Daoy (cell line): Measurements from ENCODE around the gene MCC. TPM values are rescaled to one million over a fixed set of nuclear protein-coding genes. Genes with fewer than 3 reads are reported as not detected.

ENCODE experiments used
- DNase-seq: peaks from one replicate; pipeline ENCODE4 v3.0.0-alpha.2; 2015; ENCODE audit warnings: low read depth
- total RNA-seq: library from RNA; depleted of rRNA; stranded (reverse); fragments of >200 nt; shearing (Covaris generic); gene quantifications from 2 replicates; pipeline ENCODE4 v1.2.3, GENCODE V29; 2014

MCC gene
- total RNA-seq, 1 experiment from 2014 or later, result 11.8 TPM

DNA sequence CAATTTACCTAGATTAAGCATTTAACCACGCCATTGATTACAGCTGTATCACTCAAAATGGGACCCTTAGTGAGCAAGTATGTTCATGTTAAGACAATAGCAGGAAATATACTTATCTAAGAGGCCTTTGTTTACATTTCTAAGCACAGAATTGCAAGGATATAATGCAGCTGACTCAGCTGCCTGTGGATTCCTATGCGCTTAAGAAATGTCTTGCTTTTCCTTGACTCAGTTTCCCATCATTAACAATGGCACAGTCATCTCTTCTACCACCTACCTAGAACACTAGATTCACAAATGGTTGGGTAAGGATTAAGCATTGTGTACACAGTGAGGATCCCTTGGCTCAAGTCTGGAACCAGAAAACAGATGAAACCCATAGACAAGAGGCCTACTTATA lies 217.2 kb downstream of the MCC start:
- no peak for DNase-seq

- DNase-seq, result no peak
Measured at GRCh38 chr5:113270086-113270485, 218.2 kb downstream of the MCC start.

DNA sequence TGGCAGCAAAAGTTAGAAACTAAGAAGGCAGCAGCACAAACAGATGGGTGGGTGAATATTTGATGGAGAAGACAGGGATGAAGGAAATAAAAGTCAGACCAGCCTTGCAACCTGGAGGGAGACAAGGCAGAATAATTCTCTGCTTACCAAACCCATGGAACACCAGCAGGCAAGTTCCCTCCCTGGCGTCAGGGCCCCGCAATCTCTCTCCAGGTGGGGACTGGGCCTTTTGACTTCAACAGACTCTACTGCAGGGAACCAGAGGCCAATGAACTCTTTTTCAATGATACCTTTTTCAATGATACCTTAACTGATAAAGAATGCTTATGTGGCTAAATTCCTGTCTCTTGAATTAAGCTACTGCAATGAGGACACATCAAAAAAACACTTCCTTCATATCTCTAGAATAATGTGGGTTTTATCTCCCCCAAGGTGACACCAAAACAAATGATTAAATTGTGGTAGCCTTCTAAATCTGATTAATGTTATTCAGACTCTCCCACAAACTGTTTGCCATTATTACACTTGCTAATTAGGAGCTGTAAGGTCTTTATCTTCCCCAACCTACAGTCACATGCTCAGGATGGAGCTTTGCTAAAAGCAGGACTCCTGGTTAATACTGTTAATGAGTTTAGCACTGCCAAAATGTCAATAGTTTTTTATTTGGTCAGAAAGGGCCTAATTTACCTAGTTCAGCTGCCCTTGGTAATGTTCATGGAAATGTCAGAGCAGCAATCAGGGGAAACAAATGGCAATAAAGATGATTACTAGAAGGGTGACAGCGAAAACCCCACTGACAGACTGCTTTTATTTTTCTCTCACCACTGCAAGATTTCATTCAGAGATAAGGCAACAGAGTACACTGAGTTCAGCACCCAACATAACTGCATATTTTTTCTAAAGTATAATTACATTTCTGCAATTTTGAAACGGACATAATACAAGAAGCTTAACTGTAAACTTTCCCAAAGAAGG lies 218.9 kb downstream of the MCC start:
- DNase-seq, result no peak

- DNase-seq, result no peak
Measured at GRCh38 chr5:113268232-113268631, 220.0 kb downstream of the MCC start.

GRCh38 chr5:113267361-113267900 lies 220.8 kb downstream of the MCC start:
- DNase-seq, result no peak

DNA sequence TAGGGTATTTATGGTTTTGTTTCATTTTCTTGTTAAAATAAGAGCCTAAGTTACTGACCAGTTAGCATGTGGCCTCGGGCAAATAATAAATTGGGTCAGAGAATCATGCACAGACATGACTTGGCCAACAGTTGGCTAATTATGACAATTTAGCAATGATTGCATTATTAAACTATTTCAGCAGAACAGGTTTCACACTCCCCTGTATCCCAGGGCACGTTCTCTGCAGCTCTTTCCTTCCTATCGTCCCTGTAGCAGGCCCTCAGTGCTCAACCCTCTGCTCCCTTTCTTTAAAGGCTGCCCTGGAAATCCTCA lies 221.4 kb downstream of the MCC start:
- DNase-seq, result no peak

DNA sequence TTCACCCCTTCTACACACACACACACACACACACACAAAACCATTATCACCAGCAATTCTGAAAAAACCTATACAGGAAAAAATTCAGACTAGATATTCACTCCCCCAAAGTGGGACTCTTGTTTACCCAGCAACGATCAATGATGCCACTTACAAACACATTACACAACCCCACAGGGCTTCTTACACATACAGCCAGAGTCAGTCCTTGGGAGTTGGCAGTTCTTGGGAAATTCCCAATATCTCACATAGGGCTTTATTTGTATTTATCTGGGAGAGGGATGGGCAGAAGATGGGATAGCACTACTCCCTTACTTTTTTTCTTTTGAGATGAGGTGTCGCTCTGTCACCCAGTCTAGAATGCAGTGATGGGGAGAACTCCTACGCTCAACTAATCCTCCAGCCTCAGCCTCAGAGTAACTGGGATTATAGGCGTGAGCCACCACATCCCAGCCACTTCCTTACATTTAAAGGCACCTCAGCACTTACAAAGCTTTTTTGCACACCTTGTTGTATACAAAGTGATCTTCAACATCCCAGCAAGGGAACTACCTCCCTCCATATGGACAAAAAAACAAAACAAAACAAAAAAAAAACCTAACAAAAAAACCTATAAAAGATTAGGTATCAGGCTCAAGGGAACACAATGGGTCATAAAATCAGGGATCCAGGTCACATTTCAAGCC lies 221.9 kb downstream of the MCC start:
- peak; percentile 17 for DNase-seq

GRCh38 chr5:113265190-113265589 lies 223.1 kb downstream of the MCC start:
- DNase-seq, result no peak

GRCh38 chr5:113264046-113264445 lies 224.2 kb downstream of the MCC start:
- DNase-seq, result no peak

DNA sequence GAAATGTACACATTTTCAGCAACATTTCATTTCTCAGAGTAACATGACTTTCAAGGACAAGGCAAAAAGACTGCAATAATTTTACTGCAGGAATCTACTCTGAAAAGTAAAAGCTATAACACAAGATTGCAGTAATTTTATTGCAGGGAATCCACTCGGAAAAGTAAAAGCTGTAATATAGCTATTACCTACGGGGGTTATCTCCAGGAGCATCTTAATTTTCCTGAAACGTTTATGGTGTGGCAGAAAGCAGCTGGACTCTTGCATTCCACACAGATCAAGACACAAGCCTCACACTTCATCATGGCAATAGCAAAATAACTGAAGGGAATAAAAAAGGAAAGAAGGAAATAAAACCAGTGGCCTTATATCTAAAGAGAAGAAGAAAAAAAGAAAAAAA lies 224.7 kb downstream of the MCC start:
- no peak for DNase-seq

- DNase-seq, result no peak
Measured at GRCh38 chr5:113262674-113263073, 225.6 kb downstream of the MCC start.

DNA sequence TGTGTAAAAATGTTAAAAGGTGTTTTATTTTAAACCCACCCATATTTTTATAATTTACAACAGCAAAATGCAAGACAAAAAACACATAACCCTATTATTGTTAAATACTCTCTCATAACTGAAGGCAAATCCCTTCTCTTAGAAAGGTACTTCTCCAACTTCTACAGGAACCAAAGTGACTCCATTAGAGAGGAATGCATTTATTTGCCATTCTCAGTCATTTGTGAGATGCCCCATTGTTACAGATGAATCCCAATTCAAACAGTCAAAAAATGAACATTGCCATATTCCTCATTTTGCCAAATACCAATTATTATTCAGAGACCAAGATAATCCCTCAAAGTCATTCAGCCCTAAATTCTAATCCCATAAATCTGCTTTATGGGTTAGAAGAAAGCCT lies 229.2 kb downstream of the MCC start:
- no peak for DNase-seq

GRCh38 chr5:113257545-113257944 lies 230.7 kb downstream of the MCC start:
- no peak for DNase-seq

DNA sequence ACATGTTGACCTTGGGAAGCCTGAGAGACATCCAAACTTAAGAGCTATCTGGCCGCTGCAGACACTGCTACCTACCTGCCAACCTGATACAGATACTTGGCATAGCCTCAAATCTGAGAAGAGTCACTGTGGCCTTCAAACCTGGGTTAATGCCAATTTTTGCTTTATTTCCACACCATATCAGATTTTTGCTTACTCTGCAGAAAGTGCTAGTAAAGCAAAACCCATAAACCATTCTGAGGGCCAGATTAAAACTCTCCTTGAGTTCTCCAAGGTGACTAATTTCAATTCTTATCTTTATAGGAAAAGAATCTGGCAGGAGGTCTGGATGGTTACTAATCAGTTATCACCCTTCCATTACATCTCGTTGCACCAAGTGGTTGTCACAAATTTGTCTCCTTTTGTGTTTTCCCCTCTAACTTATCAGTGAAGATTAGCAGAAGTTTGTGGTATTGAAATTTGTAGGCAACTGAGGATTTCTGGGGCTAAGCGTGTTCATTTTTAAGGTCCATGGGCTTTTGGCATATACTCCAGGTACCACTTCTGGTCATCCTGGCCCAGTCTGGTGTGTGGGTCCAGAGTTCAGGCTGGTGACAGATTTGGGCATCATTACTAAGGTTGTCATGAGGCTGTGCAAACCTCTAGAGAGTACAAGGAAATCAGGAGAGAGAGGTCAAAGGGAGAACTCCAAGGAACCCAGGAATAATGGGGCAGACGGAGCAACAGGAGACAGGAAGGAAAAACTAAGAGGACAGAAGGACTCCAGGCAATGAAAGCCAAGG lies 231.4 kb downstream of the MCC start:
- no peak for DNase-seq

- no peak for DNase-seq
Measured at GRCh38 chr5:113255579-113256386, 232.5 kb downstream of the MCC start.

- DNase-seq, result no peak
Measured at GRCh38 chr5:113255105-113255504, 233.1 kb downstream of the MCC start.

DNA sequence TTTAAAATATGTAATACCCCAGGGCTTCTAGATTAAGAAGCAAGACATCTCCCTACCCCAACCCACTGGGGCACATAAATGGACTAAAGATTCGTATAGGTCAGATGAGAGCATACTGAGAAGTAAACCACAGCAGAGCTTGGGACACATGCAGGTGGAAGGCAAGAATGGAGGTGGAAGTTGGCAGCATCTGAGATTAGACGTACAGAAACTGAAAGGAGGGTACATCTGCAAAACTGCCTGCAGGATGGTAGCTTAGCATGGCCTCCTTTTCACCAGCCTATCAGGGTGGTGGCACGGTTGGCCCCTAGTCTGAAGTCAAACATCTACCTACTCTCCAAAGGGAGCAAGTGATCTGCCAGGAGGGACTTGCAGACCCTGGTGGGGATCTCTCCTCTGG lies 235.2 kb downstream of the MCC start:
- no peak for DNase-seq

DNA sequence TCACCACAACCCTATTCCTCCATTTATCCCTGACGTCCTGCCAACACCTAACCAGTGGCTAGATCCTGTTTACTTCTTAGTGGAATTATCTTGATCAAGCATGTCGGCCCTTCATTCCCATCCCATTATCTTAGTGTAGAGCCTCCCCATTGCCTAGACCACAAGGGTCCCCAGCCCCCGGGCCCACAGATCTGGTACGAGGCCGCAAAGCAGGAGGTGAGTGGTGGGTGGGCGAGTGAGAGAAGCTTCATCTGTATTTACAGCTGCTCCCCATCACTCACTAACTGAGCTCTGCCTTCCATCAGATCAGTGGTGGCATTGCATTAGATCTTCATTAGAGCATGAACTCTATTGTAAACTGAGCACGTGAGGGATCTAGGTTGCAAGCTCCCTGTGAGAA lies 236.2 kb downstream of the MCC start:
- DNase-seq, result no peak

- DNase-seq, result peak; percentile 74
Measured at GRCh38 chr5:113250341-113250953, 237.8 kb downstream of the MCC start.

DNA sequence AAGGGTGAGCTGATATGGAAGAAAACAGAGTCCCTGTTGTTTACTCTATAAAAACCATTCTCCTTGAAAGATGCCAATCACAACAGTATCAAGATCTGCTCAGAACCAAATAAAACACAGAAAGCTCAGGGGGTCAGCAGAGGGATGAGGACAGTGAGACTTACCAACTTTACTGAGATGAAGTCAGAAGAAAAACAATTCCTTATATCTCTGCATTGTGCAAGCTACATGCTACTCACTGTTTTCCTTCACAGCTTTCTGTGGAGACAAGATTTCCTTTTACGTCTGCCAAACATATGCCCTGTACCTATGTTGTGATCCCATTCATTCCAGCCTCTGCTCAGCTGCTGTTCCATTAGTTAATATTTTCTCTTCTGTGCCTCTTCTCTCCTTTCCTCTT lies 239.0 kb downstream of the MCC start:
- no peak for DNase-seq

DNA sequence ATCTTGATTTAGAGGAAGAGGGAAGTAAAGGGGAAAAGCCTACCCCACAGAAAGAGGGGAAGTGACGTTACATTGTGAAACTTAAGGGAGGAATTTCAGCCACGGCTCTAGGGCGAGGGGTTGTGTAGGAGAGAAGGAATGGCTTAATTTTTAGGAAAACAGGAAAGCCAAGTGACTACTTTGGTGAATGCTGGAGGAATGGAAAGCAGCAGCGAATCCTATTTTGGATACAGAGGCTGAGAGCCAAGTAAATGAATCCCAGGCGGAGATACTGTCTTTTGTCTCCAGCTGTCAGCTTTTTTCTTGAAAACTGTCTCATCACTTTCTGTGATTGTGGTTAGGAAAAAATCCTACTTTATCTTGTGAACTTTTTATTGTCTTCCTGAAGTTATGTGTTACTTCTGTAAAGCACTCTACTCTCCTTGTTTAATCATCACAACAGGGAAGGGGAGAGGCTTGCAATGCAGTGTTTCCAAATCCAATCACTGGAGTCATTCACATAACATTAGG lies 241.8 kb downstream of the MCC start:
- DNase-seq, result no peak
